Colonic mucosa (tissue), 4 donors: ENCODE measurements around the gene RAD51B. TPM values are rescaled to one million over a fixed set of nuclear protein-coding genes. Genes with fewer than 3 reads are reported as not detected.
"Not testable (repeated sequence)": the region's sequence is repeated elsewhere in the genome, so short reads cannot be mapped to it uniquely, and the experiment has no call there.

Experiments used
- DNase-seq: peaks from one replicate; pipeline ENCODE4 v3.0.0-alpha.2; 2020
- H3K27ac ChIP-seq: fragments of 200-600 bp; one replicate; pipeline ENCODE4 v1.8.0; 2021
- H3K27me3 ChIP-seq: fragments of 200-600 bp; one replicate; pipeline ENCODE4 v1.8.0; 2021
- H3K36me3 ChIP-seq: fragments of 200-600 bp; one replicate; pipeline ENCODE4 v1.8.0; 2021
- H3K4me1 ChIP-seq: fragments of 200-600 bp; one replicate; pipeline ENCODE4 v1.8.0; 2021; ENCODE audit warnings: mild to moderate bottlenecking
- H3K4me3 ChIP-seq: fragments of 200-600 bp; one replicate; pipeline ENCODE4 v1.8.0; 2021
- H3K9ac ChIP-seq, 2 donors: one replicate each; pipeline ENCODE4 v1.7.0; 2013; ENCODE audit warnings: control low read depth in 2 of 2, low read depth in 2 of 2, low read length in 2 of 2
- H3K9me3 ChIP-seq: fragments of 200-600 bp; one replicate; pipeline ENCODE4 v1.8.0; 2021
- CTCF ChIP-seq: fragments of 200-600 bp; IDR thresholded peaks from one replicate; pipeline ENCODE4 v1.8.0; 2022; ENCODE audit warnings: antibody characterized with exemption, mild to moderate bottlenecking
- intact Hi-C: fragments of 100-400 bp; cut with DNase I; formaldehyde crosslinking; loops from one replicate; pipeline ENCODE4 v1.14.1; 2022
- total RNA-seq, 2 donors: library from RNA; stranded (reverse); fragmentation: NEBNext Ultra II Directional in 1 of 2; extraction: Animal tissue kit (Norgen Biotek cat#: 25700) in 1 of 2; gene quantifications; one replicate each; pipeline ENCODE4 v1.2.1, GENCODE V29; 2021
- donor health status: healthy.
- donor health status: DM: no; HTN: no; CAD: no.
- donor health status: DM: no; HTN: no; CAD: no.

Gene RAD51B
- total RNA-seq, 2 donors from 2014 or later, result 12.7 to 22.0 TPM

GRCh38 chr14:68217791-68218340 lies 398.3 kb downstream of the RAD51B start:
- H3K4me1 ChIP-seq, result no peaks in the 10 kb centered on the region
- no peak overlapping the region for H3K27ac ChIP-seq
- TF ChIP-seq CTCF, result no peak
- H3K27me3 ChIP-seq, result no peaks in the 10 kb centered on the region
- DNase-seq, result no peak
- intact Hi-C loops, result no loop called here
- H3K9ac ChIP-seq, result no peak overlapping the region
- no peak overlapping the region for H3K4me3 ChIP-seq
- H3K36me3 ChIP-seq, result no peaks in the 10 kb centered on the region
- H3K9me3 ChIP-seq, result no peaks in the 10 kb centered on the region

DNA sequence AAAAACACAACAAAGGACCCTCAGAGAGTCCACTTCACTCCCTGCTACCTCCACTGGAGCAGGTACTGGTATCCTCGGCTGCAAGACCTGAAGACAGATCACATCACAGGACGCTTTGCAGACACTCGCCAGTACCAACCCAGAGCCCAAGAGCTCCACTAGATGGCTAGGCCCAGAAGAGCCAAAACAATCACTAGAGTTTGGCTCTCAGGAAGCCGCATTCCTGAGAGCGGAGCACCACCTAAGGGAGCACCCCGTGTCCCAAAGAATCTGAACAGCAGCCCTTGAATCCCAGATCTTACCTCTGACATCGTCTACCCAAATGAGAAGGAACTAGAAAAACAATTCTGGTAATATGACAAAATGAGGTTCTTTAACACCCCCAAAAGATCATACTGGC lies 399.8 kb downstream of the RAD51B start:
- Histone ChIP-seq H3K9ac (no peak overlapping the region), H3K27me3 (no peaks in the 10 kb centered on the region), H3K9me3 (no peaks in the 10 kb centered on the region), H3K4me3 (no peak overlapping the region), H3K27ac (no peak overlapping the region), H3K4me1 (no peaks in the 10 kb centered on the region), H3K36me3 (no peaks in the 10 kb centered on the region)
- DNase-seq, result no peak
- intact Hi-C loops, result no loop called here
- TF ChIP-seq CTCF, result no peak

GRCh38 chr14:68221046-68221445 lies 401.5 kb downstream of the RAD51B start:
- H3K9me3 ChIP-seq, H3K9ac ChIP-seq, H3K4me1 ChIP-seq, H3K4me3 ChIP-seq, H3K36me3 ChIP-seq, H3K27me3 ChIP-seq, H3K27ac ChIP-seq, DNase-seq, intact Hi-C loops: not testable (repeated sequence)

- no peak for DNase-seq
- H3K9me3 ChIP-seq, result no peaks in the 10 kb centered on the region
- no peak overlapping the region for H3K9ac ChIP-seq
- no peaks in the 10 kb centered on the region for H3K36me3 ChIP-seq
- H3K27ac ChIP-seq, result no peak overlapping the region
- no peak for TF ChIP-seq CTCF
- H3K4me3 ChIP-seq, result no peak overlapping the region
- intact Hi-C loops, result no loop called here
- H3K27me3 ChIP-seq, result no peaks in the 10 kb centered on the region
- H3K4me1 ChIP-seq, result no peaks in the 10 kb centered on the region
These were observed 402.6 kb downstream of the RAD51B start for GRCh38 chr14:68222154-68222553.

DNA sequence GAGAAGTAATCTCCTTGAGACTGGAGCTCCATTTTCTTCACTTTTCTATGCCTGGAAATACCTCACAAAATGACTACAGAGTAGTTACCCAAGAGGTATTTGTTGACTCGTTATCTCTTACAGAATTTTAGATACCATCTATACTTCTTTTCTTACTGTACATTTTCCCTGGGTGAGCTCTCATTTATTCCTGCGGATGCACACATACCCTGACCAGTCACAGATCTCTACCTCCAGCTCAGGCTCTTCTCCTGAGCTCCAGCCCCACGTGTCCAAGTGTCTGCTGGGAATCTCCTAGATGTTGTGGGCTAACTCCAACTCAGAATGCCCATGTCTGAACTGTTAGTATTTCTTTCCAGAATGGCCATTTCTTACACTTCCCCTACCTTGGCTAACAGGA lies 403.1 kb downstream of the RAD51B start:
- no peaks in the 10 kb centered on the region for H3K36me3 ChIP-seq
- H3K4me3 ChIP-seq, result no peak overlapping the region

More for the DNA sequence above, 403.1 kb downstream of the RAD51B start:
- no peaks in the 10 kb centered on the region for H3K9me3 ChIP-seq
- H3K27me3 ChIP-seq, result no peaks in the 10 kb centered on the region
- no peak for DNase-seq
- H3K9ac ChIP-seq, result no peak overlapping the region
- intact Hi-C loops, result no loop called here
- H3K4me1 ChIP-seq, result no peaks in the 10 kb centered on the region
- TF ChIP-seq CTCF, result no peak
- H3K27ac ChIP-seq, result no peak overlapping the region
